ENCODE results near the gene SPATA13.

SPATA13 gene

DNA sequence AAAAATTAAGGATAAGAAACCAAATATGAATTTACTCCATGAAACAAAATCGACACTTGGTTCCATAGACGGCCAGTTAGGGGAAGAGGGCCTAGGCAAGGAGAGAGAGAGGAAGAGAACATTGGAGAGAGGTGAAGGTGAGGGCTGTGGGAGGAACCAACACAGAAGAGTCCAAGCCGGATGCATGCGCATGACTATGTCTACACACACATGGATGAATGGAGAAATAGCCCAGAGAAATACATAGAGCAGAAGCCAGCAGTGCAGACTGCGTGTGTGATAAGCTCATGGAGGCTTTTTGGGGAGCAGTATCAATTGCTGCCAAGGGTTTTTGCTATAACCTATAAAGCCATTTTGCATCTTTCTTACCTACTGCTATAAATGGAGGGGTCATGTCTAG is 81.6 kb downstream of the SPATA13 start:
- no peak overlapping the region for H3K27ac ChIP-seq (ENCODE audit: low read length)
- H3K36me3 ChIP-seq (replicated peaks; ENCODE audit: low read depth, low read length): no peaks in the 10 kb centered on the region
- H2AFZ ChIP-seq (ENCODE audit: low read depth, low read length): no peak overlapping the region
- no peaks in the 10 kb centered on the region for H3K4me1 ChIP-seq (ENCODE audit: low read length)
- TF ChIP-seq, protein P1, sequence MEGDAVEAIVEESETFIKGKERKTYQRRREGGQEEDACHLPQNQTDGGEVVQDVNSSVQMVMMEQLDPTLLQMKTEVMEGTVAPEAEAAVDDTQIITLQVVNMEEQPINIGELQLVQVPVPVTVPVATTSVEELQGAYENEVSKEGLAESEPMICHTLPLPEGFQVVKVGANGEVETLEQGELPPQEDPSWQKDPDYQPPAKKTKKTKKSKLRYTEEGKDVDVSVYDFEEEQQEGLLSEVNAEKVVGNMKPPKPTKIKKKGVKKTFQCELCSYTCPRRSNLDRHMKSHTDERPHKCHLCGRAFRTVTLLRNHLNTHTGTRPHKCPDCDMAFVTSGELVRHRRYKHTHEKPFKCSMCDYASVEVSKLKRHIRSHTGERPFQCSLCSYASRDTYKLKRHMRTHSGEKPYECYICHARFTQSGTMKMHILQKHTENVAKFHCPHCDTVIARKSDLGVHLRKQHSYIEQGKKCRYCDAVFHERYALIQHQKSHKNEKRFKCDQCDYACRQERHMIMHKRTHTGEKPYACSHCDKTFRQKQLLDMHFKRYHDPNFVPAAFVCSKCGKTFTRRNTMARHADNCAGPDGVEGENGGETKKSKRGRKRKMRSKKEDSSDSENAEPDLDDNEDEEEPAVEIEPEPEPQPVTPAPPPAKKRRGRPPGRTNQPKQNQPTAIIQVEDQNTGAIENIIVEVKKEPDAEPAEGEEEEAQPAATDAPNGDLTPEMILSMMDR (IDR thresholded peaks at IDR 0.05; ENCODE audit: low read depth, low read length): no peak
- TF ChIP-seq EZH2phosphoT487 (IDR thresholded peaks at IDR 0.05; ENCODE audit: low read depth): no peak
- H4K20me1 ChIP-seq (ENCODE audit: insufficient read depth, low read length): no peaks in the 10 kb centered on the region
- H3K9ac ChIP-seq (ENCODE audit: low read length): no peak overlapping the region
- H3K27me3 ChIP-seq (ENCODE audit: low read depth, low read length): no peaks in the 10 kb centered on the region
- H3K79me2 ChIP-seq (ENCODE audit: low read length): no peaks in the 10 kb centered on the region
- H3K4me2 ChIP-seq (ENCODE audit: low read length): no peak overlapping the region
- no peaks in the 10 kb centered on the region for H3K9me3 ChIP-seq (ENCODE audit: insufficient read depth, low read length)
- no peak overlapping the region for H3K4me3 ChIP-seq (ENCODE audit: low read length)

DNA sequence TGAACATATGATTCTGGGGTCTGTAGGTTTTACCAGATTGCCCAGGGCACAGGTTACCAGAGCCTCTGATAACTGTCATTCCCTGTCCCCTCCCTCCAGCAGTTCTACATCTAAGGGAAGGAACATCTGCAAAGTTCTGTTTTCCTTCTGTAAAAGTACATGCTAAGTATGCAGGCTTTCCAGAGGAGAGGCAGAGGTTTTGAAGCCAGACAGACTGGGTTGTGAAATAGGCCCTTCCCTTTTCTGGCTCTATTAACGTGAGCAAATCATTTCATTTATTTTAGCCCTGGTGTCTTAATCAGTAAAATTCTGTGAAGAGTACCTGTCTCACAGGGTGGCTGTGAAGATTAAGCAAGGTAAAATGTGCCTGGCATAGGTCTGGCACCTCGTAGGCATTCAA is 82.8 kb downstream of the SPATA13 start:
- H3K4me2 ChIP-seq (ENCODE audit: low read length): no peak overlapping the region
- TF ChIP-seq EZH2phosphoT487 (IDR thresholded peaks at IDR 0.05; ENCODE audit: low read depth): no peak
- H3K4me3 ChIP-seq (ENCODE audit: low read length): no peak overlapping the region
- H3K36me3 ChIP-seq (replicated peaks; ENCODE audit: low read depth, low read length): no peaks in the 10 kb centered on the region
- no peak overlapping the region for H2AFZ ChIP-seq (ENCODE audit: low read depth, low read length)
- H3K9ac ChIP-seq (ENCODE audit: low read length): no peak overlapping the region
- no peaks in the 10 kb centered on the region for H4K20me1 ChIP-seq (ENCODE audit: insufficient read depth, low read length)
- H3K27ac ChIP-seq (ENCODE audit: low read length): no peak overlapping the region
- no peaks in the 10 kb centered on the region for H3K9me3 ChIP-seq (ENCODE audit: insufficient read depth, low read length)
- no peaks in the 10 kb centered on the region for H3K79me2 ChIP-seq (ENCODE audit: low read length)
- H3K4me1 ChIP-seq (ENCODE audit: low read length): no peaks in the 10 kb centered on the region
- H3K27me3 ChIP-seq (ENCODE audit: low read depth, low read length): no peaks in the 10 kb centered on the region

DNA sequence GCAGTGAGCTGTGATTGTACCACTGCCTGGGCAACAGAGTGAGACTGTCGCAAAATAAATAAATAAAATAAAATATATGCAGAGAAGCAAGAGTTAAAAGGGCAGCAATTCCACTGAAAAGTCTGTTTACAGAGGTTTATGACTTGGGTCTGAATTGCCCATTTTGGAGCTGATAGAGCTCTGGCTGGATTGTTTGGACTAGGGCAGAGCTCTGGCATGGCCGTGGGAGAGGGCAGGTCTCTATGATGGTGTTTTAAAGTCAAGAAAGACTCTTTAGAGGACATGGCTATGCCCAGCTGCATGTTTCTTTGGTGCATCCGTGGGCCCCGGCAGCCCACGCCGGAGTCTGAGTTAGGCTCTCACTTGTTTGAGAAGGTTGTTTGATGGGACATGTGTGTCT is 84.3 kb downstream of the SPATA13 start:
- Histone ChIP-seq H3K4me3 (ENCODE audit: low read length) (no peak overlapping the region), H3K79me2 (ENCODE audit: low read length) (no peaks in the 10 kb centered on the region), H4K20me1 (ENCODE audit: insufficient read depth, low read length) (no peaks in the 10 kb centered on the region), H3K9me3 (ENCODE audit: insufficient read depth, low read length) (no peaks in the 10 kb centered on the region), H3K27me3 (ENCODE audit: low read depth, low read length) (no peaks in the 10 kb centered on the region), H3K4me2 (ENCODE audit: low read length) (no peak overlapping the region), H3K4me1 (ENCODE audit: low read length) (no peaks in the 10 kb centered on the region), H3K36me3 (replicated peaks; ENCODE audit: low read depth, low read length) (no peaks in the 10 kb centered on the region), H3K9ac (ENCODE audit: low read length) (no peak overlapping the region), H3K27ac (ENCODE audit: low read length) (no peak overlapping the region), H2AFZ (ENCODE audit: low read depth, low read length) (no peak overlapping the region)
- no peak for TF ChIP-seq EZH2phosphoT487 (IDR thresholded peaks at IDR 0.05; ENCODE audit: low read depth)
- TF ChIP-seq, protein P1 (IDR thresholded peaks at IDR 0.05; ENCODE audit: low read depth, low read length): no peak

DNA sequence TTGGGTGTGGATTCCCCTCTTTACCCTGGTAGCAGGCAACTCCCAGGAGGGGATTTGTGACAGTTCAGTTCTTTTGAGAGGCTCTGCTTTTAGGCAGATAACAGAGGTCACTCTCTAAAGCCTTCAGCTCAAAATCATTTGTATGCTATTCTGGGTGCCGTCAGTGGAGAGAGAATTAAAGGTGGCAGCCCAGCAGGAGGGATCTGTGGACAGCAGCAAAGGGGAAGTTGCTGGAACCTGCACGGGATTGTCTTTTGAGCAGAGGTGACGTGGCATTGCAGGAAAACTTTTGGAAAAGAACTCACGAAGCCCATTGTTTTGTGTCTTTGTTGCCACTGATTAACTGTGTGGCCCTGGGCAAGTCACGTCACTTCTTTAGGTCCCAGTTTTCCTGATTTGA is 86.5 kb downstream of the SPATA13 start:
- Histone ChIP-seq H3K4me3 (ENCODE audit: low read length) (no peak overlapping the region), H2AFZ (ENCODE audit: low read depth, low read length) (no peak overlapping the region), H3K36me3 (replicated peaks; ENCODE audit: low read depth, low read length) (no peaks in the 10 kb centered on the region), H3K27me3 (ENCODE audit: low read depth, low read length) (no peaks in the 10 kb centered on the region), H3K4me1 (ENCODE audit: low read length) (no peaks in the 10 kb centered on the region), H3K9me3 (ENCODE audit: insufficient read depth, low read length) (no peaks in the 10 kb centered on the region), H3K9ac (ENCODE audit: low read length) (no peak overlapping the region), H3K27ac (ENCODE audit: low read length) (no peak overlapping the region), H3K79me2 (ENCODE audit: low read length) (no peaks in the 10 kb centered on the region), H3K4me2 (ENCODE audit: low read length) (no peak overlapping the region), H4K20me1 (ENCODE audit: insufficient read depth, low read length) (no peaks in the 10 kb centered on the region)
- TF ChIP-seq EZH2phosphoT487 (IDR thresholded peaks at IDR 0.05; ENCODE audit: low read depth): no peak
- TF ChIP-seq, protein P1 (IDR thresholded peaks at IDR 0.05; ENCODE audit: low read depth, low read length): no peak

DNA sequence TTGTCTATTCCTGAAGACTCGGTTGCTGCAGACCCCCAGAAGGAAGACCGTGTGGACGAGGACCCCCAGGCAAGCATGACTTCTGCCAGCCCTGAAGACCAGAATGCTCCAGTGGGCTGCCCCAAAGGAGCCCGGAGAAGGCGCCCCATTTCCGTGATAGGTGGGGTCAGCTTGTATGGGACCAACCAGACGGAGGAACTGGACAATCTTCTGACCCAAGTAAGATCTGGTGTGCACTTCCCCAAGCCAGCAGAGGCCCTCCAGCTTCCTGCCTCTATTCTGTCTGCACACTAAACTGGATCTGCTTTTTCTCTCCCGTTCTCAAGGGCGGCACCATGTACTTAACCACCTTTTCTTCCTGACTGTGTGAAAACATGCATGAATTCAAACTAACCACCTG is 89.1 kb downstream of the SPATA13 start:
- H3K4me2 ChIP-seq (ENCODE audit: low read length): no peak overlapping the region
- H4K20me1 ChIP-seq (ENCODE audit: insufficient read depth, low read length): no peaks in the 10 kb centered on the region
- no peaks in the 10 kb centered on the region for H3K36me3 ChIP-seq (replicated peaks; ENCODE audit: low read depth, low read length)
- H3K9ac ChIP-seq (ENCODE audit: low read length): no peak overlapping the region
- H3K27ac ChIP-seq (ENCODE audit: low read length): no peak overlapping the region
- H3K4me3 ChIP-seq (ENCODE audit: low read length): no peak overlapping the region
- H3K9me3 ChIP-seq (ENCODE audit: insufficient read depth, low read length): no peaks in the 10 kb centered on the region
- TF ChIP-seq EZH2phosphoT487 (IDR thresholded peaks at IDR 0.05; ENCODE audit: low read depth): no peak
- TF ChIP-seq, protein P1 (IDR thresholded peaks at IDR 0.05; ENCODE audit: low read depth, low read length): no peak
- no peak overlapping the region for H2AFZ ChIP-seq (ENCODE audit: low read depth, low read length)
- no peaks in the 10 kb centered on the region for H3K4me1 ChIP-seq (ENCODE audit: low read length)
- no peaks in the 10 kb centered on the region for H3K79me2 ChIP-seq (ENCODE audit: low read length)
- no peaks in the 10 kb centered on the region for H3K27me3 ChIP-seq (ENCODE audit: low read depth, low read length)

Data from OCI-LY3 (cell line).